ENCODE data around the gene KCNH4.
"Not testable (repeated sequence)": the region's sequence is repeated elsewhere in the genome, so short reads cannot be mapped to it uniquely, and the experiment has no call there.

The KCNH4 gene

GRCh38 chr17:42193969-42194899, 13.3 kb upstream of the KCNH4 start, which contains the start of gene GHDC:
Gene GHDC (minus strand): TSS chr17:42194494. CDS start chr17:42193581, 913 bp downstream.
- peak; percentile 73 for FAIRE-seq

GRCh38 chr17:42193216-42193968, 12.4 kb upstream of the KCNH4 start:
- FAIRE-seq, result no peak

- no peak for FAIRE-seq
Observed at GRCh38 chr17:42192189-42193126, 11.5 kb upstream of the KCNH4 start.

GRCh38 chr17:42191275-42191608, 10.3 kb upstream of the KCNH4 start:
- no peak for FAIRE-seq

GRCh38 chr17:42190491-42191274, 9.7 kb upstream of the KCNH4 start:
- FAIRE-seq, result no peak

- no peak for FAIRE-seq
Observed at GRCh38 chr17:42189651-42189965, 8.7 kb upstream of the KCNH4 start.

GRCh38 chr17:42188749-42189650, 8.1 kb upstream of the KCNH4 start:
- no peak for FAIRE-seq

GRCh38 chr17:42187833-42188232, 6.9 kb upstream of the KCNH4 start:
- FAIRE-seq, result no peak

GRCh38 chr17:42186191-42186590, 5.2 kb upstream of the KCNH4 start:
- FAIRE-seq, result not testable (repeated sequence)

- no peak for FAIRE-seq
Observed at GRCh38 chr17:42185621-42185930, 4.6 kb upstream of the KCNH4 start.

GRCh38 chr17:42184713-42185620, 4.0 kb upstream of the KCNH4 start, which contains the start of gene HCRT:
Gene HCRT (minus strand): TSS chr17:42185452. CDS start chr17:42185365, 87 bp downstream.
- no peak for FAIRE-seq

- no peak for FAIRE-seq
Observed at GRCh38 chr17:42183741-42184711, 3.1 kb upstream of the KCNH4 start.

GRCh38 chr17:42182927-42183734, 2.2 kb upstream of the KCNH4 start:
- no peak for FAIRE-seq

GRCh38 chr17:42181851-42182207, 887 bp upstream of the KCNH4 start:
- no peak for FAIRE-seq

GRCh38 chr17:42180411-42180921, 476 bp downstream of the KCNH4 start:
- FAIRE-seq, result no peak

GRCh38 chr17:42179911-42180410, 981 bp downstream of the KCNH4 start:
- FAIRE-seq, result no peak

GRCh38 chr17:42179335-42179734, 1.6 kb downstream of the KCNH4 start:
- no peak for FAIRE-seq

- FAIRE-seq, result no peak
Observed at GRCh38 chr17:42178817-42179216, 2.1 kb downstream of the KCNH4 start.

Data from islet of Langerhans (tissue), 1 donor.